AG09309 (cell line): Measurements from ENCODE around the gene GAS1.

Source experiments
- DNase-seq: peaks from one replicate; pipeline ENCODE4 v3.0.0-alpha.2; 2010; ENCODE audit warnings: low read depth
- H3K4me3 ChIP-seq: 2 replicates; pipeline ENCODE4 v1.5.1; 2011; ENCODE audit warnings: mild to moderate bottlenecking, low read depth, low read length, moderate library complexity; ENCODE audit not compliant: control insufficient read depth
- TF ChIP-seq, protein P1 (sequence below): IDR thresholded peaks from 2 replicates; pipeline ENCODE4 v1.5.1; 2011; ENCODE audit warnings: mild to moderate bottlenecking, low read depth, low read length, inconsistent platforms; ENCODE audit not compliant: insufficient read depth, control insufficient read depth; ENCODE audit errors: missing control alignments

The GAS1 gene

DNA sequence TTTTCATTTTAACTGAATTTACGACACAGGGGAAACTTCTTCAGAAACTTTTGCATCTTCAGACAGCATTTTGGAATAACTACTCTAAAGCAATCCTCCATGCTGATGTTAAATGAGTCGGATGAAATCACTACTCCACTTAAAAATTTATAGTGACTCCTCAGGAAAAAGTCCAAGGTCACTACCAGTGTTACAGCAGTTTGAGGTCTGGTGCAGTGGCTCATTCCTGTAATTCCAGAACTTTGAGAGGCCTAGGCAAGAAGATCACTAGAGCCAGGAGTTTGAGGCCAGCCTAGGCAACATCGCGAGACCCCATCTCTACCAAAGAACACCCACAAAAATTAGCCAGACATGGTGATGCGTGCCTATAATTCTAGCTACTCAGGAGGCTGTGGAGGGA is 5.9 kb upstream of the GAS1 start:
- DNase-seq: no peak

DNA sequence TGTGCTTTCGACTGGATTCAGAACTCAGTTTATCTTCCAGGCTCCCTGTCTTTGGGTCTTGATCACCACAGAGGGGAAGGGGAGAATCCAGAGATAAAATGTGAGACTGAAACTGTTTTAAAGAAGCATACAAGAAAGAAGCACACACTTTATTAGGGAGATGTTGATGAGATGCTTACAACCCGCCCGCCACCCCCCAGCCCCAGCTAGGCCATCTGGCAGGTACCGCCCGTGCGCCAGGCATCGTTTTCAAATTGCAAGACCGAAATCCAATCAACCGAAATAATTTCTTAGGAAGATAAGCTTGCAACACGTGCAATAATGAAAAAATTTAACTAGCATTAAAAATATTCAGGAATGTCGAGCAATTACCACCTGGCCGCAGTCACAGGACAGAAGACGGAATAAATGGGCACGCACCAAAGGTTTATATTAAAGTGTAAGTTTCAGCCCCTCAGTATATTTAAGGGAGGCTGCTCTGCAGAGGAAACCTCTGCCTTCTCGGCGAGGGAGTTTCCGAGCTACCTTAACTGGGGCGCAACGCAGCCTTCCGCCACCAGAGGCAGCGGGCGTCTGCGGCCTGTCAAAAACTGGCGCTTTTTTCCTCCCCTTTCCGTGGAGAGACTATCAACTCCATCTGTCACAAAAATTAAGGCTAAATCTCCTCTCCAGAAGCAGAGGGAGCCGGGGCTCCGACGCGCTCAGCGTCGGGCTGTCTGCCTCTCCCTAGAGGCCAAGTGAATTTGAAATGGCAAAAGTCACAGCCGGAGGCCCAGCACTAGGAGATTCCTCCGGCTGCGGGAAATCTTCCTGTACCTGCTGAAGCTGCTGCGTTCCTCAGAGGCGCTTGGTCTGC is 996 bp upstream of the GAS1 start:
- TF ChIP-seq, protein P1, sequence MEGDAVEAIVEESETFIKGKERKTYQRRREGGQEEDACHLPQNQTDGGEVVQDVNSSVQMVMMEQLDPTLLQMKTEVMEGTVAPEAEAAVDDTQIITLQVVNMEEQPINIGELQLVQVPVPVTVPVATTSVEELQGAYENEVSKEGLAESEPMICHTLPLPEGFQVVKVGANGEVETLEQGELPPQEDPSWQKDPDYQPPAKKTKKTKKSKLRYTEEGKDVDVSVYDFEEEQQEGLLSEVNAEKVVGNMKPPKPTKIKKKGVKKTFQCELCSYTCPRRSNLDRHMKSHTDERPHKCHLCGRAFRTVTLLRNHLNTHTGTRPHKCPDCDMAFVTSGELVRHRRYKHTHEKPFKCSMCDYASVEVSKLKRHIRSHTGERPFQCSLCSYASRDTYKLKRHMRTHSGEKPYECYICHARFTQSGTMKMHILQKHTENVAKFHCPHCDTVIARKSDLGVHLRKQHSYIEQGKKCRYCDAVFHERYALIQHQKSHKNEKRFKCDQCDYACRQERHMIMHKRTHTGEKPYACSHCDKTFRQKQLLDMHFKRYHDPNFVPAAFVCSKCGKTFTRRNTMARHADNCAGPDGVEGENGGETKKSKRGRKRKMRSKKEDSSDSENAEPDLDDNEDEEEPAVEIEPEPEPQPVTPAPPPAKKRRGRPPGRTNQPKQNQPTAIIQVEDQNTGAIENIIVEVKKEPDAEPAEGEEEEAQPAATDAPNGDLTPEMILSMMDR: peak; percentile 91
- peak overlapping the region; percentile 52 for H3K4me3 ChIP-seq
- DNase-seq: no peak

More for the DNA sequence above, 5.9 kb upstream of the GAS1 start:
- H3K4me3 ChIP-seq: no peak overlapping the region
- TF ChIP-seq, protein P1: no peak

DNA sequence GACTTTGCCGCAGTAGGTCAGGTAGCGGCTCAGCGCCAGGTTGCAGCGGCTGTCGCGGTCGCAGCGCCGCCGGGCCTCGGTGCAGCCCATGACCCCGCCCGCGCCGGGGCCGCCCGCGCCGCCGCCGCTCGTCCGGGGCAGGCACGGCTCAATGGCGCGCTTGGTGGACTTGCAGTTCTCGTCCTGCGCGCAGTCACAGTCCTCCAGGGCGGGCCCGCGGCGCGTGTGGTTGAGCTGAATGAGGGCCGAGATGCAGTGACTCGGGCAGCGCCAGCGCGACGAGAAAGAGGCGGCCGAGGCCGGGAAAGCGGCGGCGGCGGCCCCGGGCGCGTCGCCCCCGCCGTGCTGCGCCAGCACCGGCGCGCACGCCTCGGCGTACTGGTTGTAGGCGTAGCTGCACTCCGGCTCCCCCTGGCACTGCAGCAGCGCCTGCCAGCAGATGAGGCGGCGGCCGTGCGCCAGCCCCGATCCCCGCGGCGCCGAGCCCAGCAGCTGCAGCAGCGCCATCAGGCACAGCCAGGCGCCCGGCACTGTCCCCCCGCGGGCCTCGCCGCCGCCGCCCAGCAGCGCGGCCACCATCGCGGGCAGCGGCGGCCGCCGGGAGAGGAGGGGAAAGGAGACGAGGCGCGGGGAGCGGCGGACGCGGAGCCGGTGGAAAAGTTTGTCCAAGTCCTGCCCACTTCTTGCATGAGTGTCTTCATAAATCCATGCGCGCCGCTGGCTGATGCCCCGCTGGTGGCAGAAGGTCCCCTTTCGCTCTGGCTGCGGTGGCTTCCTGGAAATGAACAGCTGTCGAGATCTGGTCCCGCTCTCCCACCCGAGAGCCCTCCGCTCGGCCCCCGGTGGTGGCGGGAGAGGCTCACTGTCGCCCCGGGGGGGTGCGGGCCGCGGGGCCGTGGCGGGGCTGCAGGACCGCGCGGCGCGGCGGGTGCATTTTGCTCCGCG is 833 bp downstream of the GAS1 start:
- DNase-seq: no peak
- peak overlapping the region; percentile 61 for H3K4me3 ChIP-seq
- TF ChIP-seq, protein P1: no peak

DNA sequence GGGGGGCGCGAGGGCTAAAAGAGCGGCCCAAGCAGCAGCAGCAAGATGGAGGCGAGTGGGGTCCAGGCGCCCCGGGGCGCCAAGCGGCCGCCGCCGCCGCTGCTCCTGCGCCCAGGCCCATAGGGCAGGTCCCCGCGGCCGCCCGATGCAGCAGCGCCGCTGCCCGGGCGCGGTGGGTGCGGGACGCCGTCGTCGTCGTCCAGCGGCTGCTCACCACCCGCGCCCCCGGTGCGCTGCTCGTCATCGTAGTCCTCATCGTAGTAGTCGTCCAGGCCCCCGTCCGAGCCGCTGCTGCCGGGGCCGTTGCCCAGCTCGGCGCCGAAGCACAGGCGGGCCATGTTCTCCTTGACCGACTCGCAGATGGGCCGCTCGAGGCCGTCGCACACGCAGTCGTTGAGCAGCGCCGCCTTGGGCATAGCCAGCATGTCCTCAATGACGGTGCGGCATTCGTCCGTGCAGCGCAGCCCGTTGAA is 1.5 kb downstream of the GAS1 start:
- H3K4me3 ChIP-seq: peak overlapping the region; percentile 61
- no peak for DNase-seq
- TF ChIP-seq, protein P1: peak; percentile 5

DNA sequence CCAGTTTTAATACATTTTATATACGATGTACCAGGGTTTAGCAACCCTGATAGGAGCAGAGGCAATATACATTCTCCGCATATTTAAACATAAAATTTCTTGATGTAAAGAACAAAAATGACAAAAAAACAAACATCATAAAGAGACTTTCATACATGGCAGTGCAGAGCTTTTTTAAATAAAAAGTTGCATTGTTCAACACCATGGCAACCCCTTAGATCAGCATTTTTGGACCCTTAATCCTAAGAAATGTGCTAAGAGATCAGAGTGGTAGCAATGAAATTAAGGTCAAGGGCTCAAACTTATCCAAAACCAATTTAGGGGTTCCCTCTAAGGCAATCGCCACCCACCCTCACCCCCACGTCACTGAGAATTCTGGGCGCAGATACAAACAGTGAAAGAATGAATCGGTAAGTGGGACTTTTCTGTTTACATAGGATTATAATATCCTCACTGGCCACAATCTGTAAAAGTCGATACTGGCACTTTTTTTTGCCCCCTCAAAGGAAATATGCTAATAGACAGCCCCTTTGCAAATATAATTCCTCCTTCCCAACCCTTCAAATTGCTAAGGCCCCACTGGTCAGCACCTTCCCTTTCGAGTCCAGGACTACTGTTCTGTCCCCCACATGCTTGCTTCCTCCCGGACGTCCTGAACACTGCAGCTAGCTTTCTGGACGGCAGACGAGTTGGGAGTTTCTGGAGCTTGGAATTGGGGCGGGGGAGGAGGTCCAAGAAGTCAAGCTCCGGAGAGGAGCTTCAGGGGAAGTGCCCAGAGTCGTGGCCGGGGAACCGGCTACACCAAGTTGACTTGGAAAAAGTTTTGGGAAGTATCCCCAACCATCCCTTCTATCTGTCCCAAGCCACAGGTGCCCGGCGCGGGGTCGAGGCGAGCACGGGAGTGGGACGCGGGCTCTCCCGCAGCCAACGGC is 2.2 kb downstream of the GAS1 start:
- peak overlapping the region; percentile 61 for H3K4me3 ChIP-seq
- no peak for DNase-seq
- TF ChIP-seq, protein P1: no peak
